GM21528 (cell line): ENCODE results near the gene PDE6D.
A peak's percentile ranks its signal among the peaks of the same experiment; 100 is the strongest.

ENCODE experiments used
- ATAC-seq: cut with Tn5 transposase; IDR thresholded peaks from one replicate; pipeline ENCODE4 v1.9.1; 2021; ENCODE audit warnings: mild to moderate bottlenecking, moderate library complexity; ENCODE audit not compliant: unreplicated experiment, low FRiP score

PDE6D gene

DNA sequence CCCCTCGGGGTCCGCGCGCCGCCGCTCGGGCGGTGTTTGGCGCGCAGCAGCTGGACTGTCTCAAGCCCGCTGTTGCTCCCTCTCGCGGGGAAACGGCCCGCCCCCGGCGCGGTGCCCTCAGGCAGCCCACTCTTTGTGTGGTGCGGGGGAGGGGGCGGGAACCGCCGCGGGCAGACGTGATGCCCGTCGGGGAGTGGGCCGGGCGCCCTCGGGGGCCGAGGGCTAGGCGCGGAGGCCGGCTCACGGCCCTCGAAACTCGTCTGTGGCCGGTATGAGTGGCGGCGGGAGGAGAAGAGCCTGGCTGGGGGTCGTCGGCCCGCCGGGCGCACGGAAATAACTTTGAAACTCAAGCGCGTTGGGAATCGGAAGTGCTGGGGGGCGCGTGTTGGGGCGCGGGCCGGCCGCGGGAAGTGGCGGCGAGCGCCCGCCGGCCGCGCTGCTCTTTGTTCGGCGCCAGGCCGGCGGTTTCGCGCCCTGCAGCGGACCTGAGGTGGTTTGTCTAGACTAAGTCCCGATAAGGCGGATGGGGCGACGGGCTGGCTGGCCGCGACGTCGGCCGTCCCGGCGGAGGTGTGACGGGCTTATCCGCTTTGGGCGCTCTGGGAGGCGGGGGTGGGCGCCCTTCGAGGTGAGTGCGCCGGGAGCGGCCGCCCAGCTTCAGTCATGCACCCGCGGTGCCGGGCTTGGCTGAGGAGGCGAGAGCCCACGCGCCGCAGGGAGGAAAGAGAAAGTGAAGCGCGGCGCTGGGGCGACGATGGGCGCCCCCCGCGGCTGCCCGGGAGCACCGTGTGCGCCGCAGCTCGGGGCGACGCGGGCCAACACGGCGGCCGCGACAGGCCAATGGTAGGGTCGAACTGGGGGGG lies 72.1 kb downstream of the PDE6D start:
- no peak for ATAC-seq

DNA sequence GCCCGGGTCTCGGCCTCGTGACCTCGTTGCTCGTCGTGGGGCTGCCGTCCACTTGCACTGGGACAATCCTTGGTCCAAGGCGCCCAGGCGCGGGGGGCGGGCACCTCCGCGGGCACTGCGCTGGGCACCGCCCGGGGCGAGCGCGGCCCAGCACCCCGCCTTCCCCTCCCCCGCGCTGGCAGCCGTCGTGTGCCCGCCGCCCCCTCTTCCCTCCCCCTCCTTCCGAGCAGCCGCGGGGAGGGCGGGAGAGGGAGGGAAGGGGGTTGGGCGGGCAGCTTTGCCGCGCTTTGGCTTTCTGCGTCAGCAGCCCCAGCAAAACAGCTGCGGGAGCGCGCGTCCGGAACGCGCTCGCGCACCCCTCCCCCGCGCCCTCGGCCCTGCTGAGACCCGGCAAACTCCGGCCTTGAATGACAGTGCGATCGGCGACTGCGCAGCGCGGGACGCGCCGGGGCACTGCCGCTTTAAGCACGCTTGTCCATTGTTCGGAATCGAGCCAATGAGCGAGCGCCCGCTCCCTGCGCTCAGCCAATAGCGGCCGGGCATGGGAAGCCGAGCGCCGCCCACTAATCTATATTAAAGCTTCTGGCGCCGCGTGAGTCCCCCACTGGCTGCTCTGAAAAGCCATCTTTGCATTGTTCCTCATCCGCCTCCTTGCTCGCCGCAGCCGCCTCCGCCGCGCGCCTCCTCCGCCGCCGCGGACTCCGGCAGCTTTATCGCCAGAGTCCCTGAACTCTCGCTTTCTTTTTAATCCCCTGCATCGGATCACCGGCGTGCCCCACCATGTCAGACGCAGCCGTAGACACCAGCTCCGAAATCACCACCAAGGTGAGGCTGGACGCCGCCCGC lies 72.9 kb downstream of the PDE6D start, which contains the start of gene PTMA:
TSS of gene PTMA (plus strand) at position 599 of the 846 bp plus-strand sequence. CDS start at position 781, 182 bp downstream.
- ATAC-seq = peak; percentile 55

DNA sequence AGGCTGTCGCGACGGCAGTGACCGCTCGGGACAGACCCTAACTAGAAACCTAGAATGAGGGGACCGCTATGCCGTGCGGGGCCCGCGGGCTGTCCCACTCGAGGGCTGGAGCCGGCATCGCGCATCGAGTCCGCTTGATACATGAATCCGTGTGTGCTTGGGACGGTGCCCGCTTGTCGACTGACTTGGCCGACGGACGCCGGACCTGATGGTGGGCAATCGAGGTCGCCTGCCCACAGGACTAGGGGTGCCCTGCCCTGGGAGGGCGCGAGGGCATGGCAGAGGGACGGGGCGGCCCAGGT lies 73.5 kb downstream of the PDE6D start:
- ATAC-seq = no peak

DNA sequence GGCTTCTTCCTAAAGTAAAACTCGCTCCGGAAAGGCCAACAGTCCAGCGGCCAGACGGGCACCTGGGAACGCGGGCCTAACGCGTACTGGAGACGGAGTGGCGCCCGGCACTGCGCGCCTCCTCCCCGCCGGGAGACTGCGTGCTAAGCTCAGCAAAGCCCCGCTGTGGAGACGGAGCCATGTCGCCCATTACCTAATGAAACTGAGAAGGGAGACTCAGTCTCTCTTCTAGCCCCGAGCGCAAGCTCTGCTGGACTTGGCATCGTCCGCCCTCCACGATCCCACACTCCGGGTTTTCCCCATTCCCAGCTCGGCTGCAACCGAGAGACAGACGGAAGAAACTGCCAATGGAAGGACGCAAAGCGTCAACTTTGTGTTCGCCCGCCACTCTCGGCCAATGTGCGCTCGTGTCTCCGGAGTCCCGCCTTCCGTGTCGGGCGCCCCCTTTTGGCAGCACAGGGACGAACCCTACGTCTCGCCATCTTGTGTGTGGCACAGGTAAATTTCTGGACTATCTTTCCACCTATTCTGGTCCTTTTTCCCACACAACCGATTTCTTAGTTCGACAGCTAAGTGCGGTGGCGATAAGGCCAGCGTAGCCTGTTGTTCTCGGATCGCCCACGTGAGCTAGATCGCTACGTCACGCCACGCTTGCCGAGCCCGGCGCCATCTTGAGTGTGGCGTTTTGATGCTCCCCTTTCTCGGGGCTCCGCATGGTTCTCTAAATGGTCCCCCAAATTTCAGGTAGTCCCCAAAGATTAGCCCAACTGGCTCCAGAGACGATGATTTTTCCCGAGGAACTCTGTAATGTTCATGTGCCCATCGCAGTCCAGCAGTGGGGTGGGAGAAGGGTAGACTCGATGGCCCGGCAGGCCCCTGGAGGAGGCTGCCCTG lies 74.1 kb downstream of the PDE6D start:
- peak; percentile 40 for ATAC-seq

DNA sequence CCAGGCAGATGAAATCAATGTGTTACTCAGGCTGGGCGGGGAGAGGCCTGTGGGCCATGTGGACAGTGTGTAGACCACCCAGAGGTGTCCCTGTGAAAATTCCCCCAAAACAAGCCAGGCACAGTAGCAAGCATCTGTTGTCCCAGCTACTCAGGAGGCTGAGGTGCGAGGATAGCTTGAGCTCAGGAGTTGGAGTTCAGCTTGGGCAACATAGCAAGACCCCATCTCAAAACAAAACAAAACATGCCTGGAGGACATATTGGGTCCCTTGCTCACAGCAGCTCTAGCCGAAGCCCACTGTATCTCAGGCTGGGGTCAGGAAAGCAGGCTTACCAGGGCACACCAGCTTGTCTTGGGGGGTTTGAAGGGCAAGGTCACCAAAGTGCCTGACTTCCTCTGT lies 77.1 kb downstream of the PDE6D start:
- no peak for ATAC-seq

DNA sequence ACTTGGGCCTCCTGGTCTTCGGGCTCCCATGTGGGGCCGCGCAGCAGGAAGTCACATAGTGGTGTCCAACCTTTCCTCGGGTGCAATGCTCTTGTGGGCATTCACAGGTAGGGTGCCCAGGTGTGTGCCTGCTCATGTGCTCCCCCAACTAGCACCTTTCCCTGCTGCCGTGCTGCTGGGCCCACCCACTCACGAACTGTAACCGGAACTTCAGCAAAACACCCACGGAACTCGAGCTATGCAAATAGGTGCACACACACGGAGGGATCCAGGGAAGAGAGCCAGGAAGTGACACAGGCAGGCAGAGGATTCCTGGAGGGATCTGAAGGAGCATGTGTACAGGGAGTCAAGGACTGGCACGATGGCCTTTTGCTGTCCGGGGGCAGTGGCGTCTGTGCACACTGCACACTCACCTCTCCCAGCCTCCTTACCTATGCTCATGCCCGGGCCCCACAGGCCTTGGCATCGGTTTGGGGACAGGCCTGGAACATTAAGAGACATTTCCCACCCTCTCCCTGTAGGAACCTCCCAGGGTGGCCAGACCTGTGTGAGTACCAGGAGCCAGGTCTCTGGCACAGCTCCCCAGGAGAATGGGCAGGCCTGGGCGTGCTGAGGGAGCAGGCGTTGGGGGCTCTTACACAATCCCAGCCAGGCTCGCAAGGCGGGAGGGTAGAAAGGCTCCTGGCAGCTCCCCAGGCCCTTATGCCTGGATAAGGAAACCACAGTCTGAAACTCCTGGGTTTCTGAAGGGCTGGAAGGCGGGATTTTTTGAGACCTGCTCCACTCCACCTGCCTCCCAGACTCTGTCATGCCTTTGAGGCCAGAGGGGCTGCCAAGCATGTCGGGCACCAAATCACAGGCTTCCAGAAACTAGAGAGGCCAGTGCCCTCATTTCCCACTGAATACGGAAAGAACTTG lies 79.4 kb downstream of the PDE6D start:
- no peak for ATAC-seq

DNA sequence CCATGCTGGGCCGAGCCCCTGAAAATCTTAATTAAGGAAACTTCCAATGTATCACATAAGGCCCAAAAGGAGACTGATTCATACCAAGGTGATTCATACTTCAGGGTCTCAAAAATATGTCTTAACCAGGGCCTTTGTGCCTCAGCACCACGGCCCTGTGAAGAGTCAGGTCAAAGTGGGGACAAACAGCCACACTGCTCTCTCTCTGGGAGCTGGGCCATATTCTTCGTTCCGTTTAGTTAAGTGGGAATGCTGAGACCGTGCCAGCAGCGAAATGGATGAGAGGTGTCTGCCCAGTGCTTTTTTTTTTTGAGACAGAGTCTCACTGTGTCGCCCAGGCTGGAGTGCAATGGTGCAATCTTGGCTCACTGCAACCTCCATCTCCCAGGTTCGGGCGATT lies 82.1 kb downstream of the PDE6D start:
- ATAC-seq = no peak

DNA sequence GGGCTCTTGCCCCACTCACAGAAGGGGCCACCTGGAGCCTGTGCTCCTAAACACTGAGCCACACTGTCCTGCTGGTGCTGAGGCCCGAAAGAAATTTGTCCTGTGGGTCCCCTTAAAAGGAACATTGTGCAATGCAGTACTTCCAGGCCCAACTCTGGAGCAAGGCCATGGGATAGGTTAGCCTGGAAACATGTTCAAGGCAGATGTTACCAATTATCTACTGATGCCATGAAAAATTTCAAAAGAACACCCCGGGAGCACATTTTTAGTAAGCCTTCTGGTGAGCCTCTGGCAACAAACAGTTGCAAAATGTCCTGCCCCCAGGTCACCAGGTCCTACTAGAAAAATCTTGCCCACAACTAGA lies 85.1 kb downstream of the PDE6D start:
- ATAC-seq = no peak

DNA sequence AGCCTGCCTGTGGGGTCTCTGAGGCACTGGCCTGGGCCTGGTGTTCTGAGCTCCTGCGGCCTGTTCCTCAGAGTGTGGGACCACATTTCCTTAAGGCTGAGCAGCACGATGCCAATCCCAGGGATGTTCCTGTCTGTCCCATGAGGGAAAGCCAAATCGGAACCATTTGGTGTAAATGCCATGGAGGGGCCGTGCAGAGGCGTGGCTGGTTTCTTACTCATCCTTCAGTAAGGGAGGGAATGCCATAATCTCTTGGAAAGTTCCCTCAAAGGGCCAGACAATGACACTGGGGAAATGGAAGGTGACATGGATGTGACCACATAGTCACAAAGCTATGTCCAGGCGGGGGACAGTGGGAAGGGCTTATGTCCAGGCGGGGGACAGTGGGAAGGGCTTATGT lies 87.1 kb downstream of the PDE6D start:
- ATAC-seq = no peak

DNA sequence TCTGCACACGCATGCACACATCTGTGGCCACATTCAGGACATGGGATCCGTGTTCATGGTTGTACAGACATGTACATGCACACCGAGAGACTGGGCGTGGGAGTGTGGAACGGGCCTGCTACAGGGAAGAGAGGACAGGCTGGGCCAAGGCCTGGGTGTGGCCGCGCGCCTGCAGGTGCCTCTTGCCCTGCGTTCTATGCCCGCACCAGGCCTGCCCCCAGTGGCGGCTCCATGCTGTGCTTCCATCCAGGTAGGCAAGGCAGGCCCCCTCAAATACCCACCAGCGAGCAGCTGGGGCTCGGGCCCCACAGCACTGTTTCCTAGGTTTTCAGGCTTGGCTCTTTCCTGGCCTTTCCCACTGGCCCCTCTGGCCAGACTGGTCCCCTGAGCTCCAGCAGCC lies 88.2 kb downstream of the PDE6D start:
- ATAC-seq = no peak

DNA sequence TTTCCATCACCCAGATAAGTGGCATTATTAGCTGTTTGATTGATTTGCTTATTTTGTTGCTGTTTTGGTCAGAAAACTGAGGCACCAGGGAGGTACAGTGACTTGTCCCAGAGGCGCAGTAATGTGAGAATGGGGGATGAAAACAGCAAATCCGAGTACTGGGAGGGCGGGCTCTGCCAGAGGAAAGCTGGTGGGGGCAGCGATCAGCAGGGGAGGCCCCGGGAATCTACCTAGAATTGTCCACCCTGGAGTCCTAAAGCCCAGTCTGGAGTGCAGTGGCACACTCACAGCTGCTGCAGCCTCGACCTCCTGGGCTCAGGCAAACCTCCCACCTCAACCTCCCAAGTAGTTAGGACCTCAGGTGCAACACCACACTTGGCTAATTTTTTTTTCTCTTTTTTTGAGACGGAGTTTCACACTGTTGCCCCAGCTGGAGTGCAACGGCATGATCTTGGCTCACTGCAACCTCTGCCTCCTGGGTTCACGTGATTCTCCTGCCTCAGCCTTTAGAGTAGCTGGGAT lies 89.8 kb downstream of the PDE6D start:
- no peak for ATAC-seq

DNA sequence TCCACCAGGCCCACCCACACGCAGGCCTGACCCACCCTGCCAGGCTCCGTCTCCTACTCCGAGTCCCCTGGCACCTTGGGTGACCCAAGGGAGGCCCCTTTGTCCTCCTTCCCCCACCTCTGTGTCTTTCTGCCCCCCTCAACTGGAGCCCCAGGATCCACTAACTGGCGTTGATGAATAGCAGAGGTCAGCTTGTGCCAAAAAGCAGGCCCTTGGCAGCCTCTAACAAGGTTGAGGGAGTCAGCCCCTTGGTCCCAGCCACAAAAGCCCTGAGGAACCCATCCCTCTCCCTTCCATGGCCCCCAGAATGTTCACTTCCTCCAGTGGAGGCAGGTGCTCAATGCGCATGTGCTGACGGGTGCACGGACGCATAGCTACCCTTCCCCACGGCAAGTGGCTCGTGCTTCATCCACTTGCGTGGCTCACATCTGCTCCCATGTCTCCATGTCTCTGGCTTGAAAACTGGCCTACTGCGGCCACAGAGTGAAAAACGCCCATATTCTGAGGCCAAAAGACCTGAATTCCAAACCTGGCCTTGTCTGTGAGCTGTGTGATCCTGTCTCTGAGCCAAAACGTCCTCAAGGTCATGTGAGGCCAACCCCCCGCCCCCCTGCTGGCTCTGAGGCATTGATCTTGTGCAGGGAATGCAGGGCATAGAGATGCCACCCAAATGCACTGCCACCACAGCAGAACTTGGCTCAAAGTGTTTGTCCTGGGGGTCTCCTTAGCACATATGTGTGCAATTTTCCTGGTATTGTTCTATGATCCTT lies 91.8 kb downstream of the PDE6D start:
- ATAC-seq = no peak

DNA sequence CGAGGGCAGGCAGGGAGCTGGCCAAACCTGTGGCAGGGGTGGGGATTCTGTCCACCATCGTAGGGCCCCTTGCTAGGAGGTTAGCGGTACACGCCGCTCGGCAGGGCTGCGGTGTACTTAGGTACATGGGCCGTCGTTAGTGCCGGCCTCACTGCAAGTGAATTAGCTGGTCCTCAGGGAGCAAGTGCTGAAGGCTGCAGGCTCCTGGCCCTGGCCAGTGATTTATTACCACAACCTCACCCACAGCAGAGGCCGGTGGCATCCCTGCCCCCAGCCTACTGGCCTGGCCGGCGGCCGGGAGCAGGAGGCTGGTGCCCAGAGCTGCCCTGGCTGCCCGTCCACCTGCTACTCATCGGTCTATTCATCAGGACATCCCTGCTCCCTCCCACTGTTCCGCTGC lies 92.4 kb downstream of the PDE6D start:
- no peak for ATAC-seq

DNA sequence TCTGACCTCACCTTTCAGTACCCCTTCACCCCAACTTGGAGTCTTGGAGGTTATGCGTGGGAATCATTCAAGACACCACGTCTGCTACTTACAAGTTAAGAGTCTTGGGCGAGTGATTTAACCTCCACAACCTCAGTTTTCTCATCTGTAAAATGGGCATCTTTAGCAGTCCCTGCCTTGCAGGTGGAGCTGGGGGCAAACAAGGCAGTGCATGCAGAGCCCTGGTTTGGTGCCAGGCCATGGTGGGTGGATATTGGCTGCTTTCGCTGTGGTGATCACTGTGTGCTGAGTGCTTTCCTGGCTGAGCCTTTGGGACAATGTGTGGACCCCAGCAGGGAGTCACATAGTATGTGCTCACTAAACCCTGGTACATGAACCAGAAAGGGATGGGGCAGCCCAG lies 93.1 kb downstream of the PDE6D start:
- ATAC-seq = no peak

DNA sequence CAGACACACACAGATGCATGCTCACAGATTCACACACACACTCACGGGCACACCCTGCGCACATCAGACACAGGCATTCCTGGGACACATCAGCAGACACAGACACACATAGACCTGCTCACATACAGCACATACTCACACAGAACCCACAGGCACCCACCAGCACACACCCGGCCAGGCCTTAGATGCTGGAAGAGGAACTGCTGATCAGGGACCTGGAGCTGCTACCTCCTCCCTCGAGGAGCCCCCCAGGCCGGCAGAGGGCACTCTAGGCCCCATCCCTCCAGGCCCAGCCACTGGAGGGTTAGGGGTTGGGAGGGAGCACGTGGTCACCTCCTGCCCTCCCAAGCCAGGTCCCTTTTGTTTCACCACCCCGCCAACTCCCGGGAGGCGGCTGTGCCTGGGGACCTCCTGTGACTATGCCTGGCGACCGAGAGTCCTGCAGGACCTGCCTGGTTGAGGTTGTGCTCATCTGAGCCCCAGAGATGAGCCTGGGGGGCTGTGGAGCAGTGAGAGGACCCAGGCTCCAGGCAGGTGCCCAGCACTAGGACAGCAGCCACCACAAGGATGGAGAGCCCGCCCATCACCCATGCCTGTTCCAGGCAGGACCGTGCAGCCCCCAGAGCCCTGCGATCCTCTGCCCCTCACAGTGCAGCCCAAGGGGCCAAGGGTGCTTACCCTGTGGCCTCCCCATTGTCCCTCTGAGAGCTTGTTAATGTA lies 93.8 kb downstream of the PDE6D start:
- no peak for ATAC-seq

DNA sequence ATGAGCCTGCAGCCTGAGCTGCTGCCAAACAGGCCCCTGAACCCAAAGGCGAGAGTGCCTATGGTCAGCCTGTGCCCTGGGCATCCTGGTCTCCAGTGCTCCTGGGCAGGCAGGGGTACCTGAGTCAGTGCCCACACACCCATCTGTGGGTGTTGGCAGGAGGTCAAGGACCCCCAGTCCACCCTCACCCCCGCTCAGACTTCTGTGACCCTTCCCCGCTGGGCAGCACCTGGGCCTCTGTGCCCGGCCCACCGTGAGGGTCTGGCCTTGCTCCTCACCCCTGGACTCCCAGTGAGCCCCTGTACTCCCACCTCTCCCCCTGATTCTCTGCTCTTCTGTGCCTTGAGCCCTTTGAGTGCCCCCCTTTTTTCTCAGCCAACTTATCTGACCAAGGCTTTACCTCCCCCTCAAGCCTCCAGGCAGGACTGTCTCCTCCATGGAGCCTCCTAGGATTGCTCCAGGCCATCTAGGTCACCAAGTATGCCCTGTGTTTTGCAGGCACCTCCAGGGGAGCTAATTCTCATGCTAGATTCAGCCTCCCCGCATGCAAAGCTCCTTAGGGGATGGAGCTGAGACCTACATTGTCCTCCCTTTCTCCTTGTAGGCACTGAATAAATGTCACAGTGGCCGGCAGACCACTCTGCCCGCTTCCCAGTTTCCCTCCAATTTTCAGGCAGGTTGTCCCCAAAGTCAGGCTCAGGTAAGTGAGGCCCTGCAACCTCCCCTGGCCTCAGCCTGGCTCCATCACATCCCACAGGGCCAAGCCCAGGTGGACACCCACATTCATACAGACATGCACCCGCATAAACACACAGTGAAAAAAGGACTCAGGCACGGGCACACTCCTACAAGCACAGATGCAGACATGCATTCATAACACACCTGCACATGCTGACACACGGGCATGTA lies 94.6 kb downstream of the PDE6D start:
- ATAC-seq = no peak
